ENCODE measurements around the gene TXNRD1.

DNA sequence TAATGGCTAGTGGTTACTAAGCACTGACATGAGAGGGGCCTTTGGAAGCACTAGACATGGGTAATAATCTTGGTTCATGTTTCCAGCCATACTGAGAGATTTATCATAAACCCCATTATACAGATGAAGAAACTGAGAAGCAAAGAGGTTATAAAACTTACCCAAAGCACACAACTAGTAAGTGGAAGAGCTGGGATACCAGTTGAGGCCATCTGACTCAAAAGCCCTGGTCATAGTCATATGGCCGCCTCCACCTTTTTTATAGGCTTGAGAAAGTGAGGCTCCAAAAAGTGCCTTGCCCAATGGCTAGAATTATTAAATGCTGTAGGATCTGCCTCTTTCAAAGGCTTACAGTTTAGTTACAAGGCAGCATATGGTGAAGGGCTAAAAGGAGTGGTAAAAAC, 944 bp downstream of the TXNRD1 start:
- TF ChIP-seq, protein P1, sequence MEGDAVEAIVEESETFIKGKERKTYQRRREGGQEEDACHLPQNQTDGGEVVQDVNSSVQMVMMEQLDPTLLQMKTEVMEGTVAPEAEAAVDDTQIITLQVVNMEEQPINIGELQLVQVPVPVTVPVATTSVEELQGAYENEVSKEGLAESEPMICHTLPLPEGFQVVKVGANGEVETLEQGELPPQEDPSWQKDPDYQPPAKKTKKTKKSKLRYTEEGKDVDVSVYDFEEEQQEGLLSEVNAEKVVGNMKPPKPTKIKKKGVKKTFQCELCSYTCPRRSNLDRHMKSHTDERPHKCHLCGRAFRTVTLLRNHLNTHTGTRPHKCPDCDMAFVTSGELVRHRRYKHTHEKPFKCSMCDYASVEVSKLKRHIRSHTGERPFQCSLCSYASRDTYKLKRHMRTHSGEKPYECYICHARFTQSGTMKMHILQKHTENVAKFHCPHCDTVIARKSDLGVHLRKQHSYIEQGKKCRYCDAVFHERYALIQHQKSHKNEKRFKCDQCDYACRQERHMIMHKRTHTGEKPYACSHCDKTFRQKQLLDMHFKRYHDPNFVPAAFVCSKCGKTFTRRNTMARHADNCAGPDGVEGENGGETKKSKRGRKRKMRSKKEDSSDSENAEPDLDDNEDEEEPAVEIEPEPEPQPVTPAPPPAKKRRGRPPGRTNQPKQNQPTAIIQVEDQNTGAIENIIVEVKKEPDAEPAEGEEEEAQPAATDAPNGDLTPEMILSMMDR (IDR thresholded peaks at IDR 0.05; ENCODE audit: low read depth, low read length) = no peak
- TF ChIP-seq EZH2phosphoT487 (IDR thresholded peaks at IDR 0.05; ENCODE audit: low read depth) = no peak

Measured in OCI-LY3 (cell line).